CD4-positive, alpha-beta T cell treated with Interleukin-15 for 4 hours (primary cell): ENCODE data around the gene SMAD7.

Source experiments
- DNase-seq: peaks from one replicate; pipeline ENCODE4 v3.0.0-alpha.2; 2020; ENCODE audit warnings: low spot score

SMAD7 gene

DNA sequence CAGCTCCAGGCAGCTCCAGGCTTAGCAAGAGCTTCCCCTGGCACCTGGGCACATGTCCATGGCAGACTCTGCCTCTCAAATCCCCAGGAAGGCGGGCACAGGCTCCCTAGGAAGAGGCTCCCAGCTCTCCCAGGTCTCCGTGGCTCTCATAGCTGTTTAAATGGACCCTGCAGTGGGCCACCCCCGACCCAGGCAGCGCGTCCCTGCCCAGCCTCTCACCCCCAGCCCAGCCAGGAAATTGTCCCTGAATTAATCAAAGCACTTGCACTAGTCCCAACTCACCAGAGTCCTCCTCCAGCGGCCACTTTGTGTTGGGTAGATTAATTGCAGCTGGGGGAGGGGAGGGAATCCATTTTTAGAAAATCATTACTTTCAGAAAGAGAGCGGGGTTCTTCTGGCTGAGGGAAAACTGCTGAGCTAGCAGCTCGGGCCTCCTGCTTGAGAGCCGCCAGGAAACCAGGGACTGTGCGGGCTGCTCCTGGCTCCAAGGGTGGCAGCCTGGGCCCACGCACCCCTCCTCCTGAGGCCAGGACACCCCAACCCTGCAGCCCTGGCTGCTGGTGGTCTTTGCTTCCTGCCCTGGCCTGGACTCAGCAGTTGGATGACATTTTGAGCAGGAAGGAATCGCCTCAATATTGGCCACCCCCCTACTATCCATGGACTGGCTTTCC is 36.0 kb downstream of the SMAD7 start:
- no peak for DNase-seq

DNA sequence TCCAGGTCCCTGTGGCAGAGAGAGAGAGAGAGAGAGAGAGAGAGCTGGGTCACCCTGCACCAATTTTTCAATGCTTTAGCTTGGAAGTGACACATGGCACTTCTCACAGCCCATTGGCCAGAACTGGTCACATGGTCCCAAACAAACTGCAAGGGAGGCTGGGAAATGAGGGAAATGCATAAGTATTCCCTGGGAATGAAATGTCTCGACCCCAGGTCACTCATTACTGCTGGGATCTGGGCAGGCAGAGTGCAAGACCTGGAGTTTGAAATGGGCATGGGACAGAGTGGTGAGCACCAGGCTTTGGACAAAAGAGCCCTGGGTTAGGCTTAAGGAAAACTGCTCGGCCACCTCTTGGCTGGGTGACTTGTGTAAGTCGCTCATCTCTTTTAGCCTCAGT is 37.0 kb downstream of the SMAD7 start:
- no peak for DNase-seq

DNA sequence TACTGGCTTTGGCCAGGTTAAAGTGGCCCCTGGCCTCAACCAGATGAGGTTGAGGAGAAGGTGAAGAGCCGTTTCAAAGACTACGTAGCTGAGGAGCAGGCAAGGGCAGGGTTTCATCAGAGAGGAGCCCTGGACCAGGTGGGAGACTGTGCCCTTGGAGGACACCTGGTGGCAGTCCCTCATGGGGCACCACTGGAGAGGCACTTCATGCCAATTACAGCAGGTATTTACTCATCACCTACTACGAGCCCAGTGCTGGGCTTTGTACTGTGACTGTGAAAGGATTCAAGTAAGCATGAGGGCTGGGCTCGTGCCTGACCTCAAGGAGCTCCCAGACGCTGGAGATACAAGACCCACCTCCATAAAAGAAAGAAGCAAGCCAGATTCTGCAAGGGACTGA is 37.6 kb downstream of the SMAD7 start:
- peak; percentile 74 for DNase-seq

DNA sequence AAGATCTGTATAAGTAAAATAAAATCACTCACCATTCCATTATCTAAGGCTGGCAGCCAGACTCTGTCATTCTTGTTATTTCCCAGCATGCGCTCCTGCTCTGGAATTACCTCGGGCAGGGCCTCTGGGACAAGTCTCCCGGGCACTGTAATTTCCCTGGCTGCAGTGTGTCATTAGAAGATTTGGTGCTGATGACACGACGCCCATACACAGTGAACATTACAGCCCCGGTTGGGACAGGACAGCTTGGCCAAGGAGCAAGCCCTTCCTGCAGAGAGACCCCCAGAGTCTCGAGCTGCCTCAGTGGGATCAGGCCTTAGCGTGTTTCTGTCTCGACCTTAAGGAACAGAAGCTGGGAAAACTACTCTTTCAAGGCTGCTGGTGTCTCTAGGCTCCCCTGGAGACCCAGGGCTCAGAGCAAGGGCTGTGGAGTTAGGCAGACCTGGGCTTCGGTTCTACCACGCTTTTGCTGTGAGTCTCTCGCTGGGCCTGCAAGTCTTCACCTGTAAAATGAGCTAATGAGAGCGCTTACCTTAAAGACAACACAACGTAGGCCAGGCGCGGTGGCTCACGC is 39.7 kb downstream of the SMAD7 start:
- no peak for DNase-seq

DNA sequence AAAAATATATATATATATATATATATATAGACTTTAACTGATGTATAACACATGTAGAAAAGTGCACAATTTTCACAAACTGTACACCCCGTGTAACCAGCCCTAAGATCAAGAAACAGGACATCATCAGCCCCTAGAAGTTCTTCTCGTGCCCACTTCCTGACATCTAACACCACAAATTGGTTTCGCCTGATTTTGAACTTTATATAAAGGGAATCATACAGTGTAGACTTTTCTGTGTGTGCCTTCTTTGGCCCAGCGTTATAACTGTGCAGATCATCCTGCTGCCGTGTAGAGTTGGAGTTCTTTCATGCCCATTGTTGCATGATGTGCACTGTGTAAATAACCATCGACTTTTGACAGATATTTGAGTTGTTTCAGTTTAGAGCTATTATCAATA is 41.0 kb downstream of the SMAD7 start:
- DNase-seq: no peak

DNA sequence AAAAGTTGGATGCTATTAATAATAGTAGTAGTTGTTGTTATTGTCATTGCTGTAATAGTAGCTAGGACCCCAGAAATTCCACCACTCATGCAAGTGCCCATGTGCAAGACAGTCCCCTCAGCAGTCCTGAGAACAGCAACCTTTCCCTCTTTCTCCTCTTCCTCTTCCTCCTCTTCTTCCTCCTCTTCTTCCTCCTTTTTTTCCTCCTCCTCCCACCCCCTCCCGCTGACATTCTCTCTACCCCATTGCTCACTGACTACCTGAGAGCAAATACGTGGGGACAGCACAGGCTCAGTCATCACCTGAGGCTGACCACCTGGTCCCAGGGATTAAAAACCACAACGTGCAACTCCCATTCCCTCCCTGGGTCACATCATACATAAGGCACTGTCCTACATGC is 41.8 kb downstream of the SMAD7 start:
- DNase-seq: no peak

DNA sequence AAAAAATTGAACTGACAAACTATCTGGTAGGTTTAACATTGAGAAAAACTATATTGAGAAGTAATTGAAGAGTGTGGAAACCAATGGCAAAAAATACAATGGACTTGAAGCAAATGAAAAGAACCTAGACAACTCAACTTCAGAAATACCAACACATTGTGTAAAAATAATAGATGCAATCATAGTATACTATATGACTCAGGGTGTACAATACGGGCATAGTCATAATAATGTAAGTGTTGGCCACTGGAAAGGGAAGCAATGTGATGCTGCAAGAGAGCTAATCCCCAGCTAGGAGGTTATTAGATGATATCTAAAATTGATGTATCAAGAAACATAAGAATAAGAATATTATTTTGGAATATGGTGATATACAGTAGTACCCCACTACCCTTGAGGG is 45.3 kb downstream of the SMAD7 start:
- no peak for DNase-seq

DNA sequence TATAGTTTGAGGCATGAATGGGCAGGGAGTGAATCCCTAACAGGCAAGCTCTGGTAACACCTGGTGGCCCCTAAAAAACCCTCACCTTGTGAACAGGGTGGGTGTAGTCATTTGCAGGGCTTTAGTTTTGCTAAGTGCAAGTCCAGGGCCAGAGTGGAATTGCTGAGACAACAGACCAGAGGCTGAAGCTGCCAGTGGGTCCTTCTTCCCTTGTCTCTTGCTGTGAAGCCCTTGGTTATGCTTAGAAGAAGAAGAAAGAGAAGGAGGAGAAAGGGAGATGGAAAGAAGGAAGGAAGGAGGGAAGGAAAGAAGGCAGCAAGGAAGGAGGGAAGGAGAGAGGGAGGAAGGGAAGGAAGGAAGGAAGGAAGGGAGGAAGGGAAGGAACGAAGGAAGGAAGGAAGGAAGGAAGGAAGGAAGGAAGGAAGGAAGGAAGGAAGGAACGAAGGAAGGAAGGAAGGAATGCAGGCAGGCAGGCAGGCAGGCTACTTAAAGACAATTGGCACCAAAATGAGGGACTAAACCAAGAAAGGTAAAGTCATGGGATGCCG is 45.8 kb downstream of the SMAD7 start:
- no peak for DNase-seq

DNA sequence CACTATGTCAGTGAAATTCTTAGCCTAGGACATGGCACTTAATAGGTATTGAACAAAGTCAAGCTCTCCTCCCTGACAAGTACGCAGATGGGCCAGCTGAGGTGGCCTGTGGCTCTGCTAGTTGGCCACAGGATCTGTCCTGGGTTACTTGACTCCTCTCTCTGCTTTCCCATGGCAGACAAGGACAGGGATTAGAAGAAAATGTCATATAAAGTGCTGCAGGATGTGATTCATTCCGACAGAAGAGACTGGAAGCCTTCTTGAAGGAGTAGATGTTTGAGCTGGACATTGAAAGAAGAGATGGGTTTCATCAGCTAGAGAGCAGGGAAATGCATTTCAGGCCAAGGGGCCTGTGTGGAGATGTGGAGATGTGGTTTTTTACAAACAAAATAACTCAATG is 46.7 kb downstream of the SMAD7 start:
- no peak for DNase-seq

DNA sequence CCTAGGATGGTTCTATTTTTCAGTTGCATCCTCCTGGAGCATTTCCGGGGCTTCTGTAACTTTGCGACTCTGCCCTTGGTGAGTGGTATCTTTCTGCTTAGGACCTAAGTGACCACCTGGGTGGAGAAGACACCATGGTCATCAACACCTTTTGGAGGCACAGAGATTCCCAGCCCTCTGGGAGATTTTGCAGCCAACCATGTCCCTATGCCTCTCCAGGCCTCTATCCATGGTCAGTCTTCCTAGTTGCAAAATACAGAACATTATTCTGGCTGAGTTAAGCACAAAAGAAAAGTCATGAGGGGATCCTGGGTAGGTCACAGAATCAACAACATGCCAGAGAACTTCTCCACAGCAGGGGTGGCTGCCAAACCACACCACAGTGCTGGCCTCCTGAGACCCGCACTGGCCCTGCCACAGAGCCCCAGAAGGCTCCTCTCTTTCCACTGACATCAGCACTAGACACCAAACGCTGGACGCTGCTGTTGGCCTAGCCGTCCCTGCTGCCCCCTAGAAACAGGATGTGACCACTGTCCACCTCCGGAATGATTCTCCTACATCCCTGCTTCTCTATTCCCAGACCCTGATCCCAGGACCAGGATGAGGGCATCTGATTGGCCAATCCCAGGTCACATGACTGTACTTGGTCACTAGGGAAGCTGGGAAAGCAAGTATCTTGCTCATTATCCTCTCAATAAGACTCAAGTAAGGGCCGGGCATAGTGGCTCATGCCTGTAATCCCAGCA is 47.7 kb downstream of the SMAD7 start:
- no peak for DNase-seq

DNA sequence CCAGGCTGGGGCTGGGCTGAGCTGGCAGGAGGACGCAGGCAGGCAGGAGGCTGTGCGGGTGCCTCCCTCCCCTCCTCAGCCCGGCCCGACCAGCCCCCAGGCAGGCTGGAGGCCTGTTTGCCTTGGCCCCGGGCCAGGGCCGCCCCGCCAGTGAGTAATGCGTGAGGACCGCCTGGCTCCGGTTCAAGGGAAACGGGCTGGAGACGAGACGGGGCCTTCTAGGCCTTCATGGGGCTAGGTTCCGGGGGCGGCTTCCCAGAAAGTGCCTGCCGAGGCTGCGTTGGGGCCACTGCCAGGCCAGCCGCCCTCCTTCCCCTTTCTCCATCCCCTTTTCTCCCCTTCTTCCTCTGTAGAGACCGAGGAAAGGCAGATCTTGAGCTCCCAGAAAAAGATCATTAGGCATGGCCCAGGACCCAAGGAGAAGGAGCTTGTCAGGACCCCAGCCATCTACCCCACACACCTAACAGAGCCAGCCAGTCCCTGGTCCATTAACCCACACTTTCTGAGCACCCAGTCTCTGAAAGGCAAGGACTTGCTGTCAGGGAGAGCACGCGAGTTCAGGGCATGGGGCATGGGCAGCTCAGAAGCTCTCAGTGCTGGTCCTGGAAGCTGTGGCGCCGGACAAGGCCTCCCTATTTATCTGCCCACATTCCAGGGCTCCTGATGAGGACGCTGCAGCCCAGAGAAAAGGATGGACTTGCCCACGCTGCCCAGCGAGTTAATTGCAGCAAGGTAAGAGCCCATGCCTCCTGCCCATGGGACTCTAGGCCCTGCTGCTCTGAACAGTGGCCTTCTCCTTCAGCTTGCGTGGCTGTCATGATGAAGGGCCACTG is 48.5 kb downstream of the SMAD7 start:
- no peak for DNase-seq

DNA sequence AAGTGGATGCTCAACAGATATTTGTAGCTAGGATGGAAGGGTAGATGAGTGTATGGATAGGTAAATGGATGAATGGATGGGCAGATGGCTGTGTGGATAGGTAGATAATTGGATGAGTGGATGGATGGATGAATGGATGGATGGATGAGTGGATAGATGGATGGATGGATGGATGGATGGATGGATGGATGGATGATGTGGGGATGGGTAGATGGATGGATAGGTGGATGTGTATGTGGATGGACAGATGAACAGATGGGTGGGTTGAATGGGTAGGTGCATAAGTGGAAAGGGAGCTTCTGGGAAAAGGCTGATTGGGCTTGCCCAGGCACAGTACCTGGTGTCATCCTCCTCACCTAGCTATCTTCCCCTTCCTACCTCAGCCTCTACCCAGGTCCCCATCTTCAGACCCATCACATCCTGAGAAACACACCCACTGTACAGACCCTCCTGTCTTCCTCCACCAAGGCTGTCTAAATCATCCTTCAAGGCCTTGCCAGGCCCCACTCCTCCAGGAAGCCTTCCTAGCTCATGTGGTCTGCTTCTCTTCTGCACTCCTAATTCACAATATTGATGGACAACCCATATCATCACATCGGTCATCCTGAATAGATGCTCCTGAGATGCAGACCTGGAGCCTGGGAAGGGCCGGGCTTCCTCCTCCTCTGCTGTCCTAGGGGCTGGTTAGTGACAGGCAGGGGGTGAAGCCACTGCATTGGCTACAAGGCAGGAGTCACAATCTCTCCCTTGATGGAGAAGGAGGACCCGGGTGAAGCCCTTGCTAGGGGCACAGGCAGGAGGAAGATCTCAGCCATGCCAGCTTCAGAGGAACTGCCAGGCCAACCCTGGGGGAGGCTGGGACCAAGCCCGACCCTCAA is 49.4 kb downstream of the SMAD7 start:
- DNase-seq: no peak

DNA sequence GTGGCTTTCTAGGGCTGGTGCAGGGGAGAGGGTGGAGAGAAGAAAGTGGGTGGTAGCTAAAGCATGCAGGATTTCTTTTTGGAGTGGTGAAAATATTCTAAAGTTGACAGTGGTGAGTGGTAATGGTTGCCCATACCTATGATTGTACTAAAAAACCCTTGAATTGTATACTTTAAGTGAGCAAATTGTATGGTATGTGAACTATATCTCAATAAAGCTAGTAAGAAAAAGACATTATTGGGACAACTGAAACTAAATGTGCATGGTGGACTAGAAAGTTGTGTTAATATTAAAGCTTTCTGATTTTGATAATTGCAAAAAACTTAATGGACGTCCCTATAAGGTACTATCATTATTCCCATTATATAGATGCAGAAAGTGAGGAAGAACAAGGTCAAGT is 50.3 kb downstream of the SMAD7 start:
- DNase-seq: no peak

DNA sequence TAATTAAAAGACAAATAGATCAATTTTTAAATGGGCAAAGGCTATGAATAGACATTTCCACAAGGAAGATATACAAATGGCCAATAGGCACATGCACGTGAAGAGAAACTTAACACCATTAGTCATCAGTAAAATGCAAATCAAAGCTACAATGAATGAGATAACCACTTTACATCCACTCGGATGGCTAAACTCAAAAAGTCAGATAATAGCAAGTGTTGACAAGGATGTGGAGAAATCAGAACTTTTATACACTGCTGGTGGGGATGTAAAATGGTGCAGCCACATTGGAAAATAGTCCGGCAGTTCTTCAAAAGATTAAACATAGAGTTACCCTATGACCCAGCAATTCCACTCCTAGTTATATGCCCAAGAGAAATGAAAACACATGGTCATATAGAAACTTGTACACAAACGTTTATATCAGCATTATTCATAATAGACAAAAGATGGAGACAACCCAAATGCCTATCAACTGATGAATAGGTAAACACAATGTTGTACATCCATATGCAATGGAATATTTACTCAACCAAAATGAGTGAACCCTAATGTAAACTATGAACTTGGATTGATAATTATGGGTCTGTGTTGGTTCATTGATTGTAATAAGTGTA is 51.1 kb downstream of the SMAD7 start:
- DNase-seq: no peak

DNA sequence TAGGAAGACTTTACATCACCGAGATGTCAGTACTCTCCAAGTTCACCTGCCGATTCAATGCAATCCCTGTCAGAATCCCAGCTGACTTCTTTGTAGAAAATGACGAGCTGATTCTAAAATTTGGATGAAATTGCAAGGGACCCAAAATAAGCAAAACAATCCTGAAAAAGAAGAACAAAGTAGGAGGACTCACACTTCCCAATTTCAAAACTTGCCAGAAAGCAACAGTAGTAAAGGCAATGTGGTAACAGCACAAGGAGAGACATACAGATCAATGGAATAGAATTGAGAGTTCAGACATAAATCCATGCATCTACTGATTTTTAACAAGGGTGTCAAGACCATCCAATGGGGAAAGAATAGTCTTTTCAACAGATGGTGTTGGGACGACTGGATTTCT is 52.2 kb downstream of the SMAD7 start:
- DNase-seq: no peak

DNA sequence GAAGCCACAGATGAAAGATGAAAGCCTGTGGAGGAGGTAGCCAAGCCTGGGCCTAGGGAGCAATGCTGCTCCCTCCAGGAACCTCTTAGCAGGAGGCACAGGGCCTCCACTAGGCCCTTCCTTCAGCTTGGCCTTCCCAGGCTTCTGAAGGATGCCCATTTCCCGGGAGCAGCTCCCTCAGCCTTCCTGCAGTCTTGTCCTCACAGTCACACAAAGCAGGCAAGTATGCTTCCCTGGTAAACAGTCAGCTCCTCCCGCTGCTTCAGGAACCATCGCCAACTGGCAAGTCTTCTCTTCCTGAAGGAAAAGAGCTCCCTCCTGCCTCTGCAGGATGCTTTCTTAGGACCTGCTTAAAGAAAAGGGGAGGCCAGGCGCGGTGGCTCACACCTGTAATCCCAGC is 53.2 kb downstream of the SMAD7 start:
- no peak for DNase-seq

DNA sequence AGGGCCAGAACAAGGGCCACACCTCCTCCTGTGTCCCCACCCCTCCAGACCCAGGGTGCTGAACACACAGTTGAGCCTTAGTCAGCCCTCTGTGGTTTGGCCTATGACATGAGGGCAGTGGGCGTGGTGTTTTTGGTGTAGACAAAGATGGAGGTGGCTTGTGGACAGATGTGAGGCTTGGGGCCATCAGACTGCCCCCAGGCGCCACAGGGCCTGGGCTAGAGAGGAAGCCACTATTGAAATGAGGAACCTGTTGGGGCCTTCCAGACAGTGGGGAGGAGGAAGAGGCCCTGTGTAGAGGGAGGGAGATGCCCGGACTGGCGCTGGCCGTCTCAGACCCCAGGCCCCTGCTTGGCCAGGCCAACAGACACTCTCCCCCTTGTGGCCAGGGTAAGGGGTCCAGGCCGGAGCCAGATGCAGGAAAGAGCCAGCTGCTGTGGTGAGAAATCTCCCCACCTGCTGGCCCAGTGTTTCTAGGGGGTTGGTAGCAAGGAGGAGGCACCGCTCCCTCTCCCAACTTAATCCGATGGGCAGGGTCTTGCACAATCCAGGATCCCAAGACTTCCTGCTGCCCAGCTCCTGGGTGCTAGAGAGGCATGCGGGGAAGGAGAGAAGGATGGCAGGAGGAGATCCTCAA is 53.8 kb downstream of the SMAD7 start:
- peak; percentile 25 for DNase-seq

DNA sequence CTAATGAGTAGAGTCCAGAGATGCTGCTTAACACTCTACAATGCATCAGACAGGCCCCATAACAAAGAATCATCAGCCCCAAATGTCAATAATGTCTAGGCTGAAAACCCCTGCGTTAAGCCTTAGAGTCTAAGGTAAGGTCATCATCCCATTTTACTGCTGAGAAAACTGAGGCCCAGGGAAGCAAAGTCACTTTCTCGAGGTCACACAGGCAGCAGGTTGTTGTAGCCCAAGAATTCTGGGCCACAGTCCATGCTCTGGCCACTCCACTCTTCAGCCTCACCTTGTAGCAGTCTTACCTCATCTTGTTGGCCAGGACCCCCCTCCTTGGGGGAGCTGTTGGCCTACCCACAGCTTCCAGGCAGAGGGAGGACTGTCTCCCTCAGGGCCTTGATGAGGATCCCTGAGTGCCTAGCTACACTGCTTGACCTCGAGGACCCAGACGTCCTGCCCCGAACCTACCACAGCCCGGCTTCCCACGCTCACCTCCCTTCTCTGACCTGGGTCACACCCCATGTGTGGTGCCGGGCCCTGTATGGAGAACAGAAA is 54.4 kb downstream of the SMAD7 start:
- no peak for DNase-seq

DNA sequence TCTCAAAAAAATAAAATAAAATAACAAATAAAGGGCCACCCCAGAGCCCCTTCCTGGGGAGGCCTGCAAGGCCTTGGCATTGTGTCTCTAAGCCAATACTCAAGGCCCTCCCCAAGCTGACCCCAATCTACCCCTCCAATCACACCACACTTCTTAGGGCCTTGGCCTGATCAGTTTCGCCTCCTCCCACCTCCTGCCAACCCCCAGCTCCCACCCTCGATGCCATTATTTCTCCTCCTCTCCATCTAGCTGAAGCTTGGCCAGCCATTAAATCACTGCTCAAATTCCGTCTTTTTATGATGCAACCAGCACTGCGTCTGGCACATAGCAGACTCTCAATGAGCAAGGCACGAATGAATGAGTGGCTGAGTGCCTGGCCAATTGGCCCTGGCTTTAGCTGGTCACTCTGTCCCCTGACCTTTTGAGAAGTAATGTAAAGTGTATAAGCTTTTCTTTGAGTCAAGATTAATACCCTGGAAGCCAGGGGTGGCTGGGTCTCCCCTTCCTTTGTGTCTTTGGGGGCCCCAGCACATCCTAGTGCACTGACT is 55.9 kb downstream of the SMAD7 start:
- no peak for DNase-seq
